HL-60 (cell line): Measurements from ENCODE around the gene CDCA4.

Source experiments
- CTCF ChIP-seq: IDR thresholded peaks from one replicate; pipeline ENCODE4 v1.5.1; 2011; ENCODE audit warnings: low read length, control low read depth, inconsistent platforms; ENCODE audit not compliant: insufficient read depth
- GABPA ChIP-seq: IDR thresholded peaks from 2 replicates; pipeline ENCODE4 v1.6.1; 2012; ENCODE audit warnings: low read depth
- POLR2AphosphoS5 ChIP-seq: IDR thresholded peaks from 2 replicates; pipeline ENCODE4 v1.6.1; 2012; ENCODE audit warnings: low read depth

- TF ChIP-seq CTCF: no peak
- no peak for TF ChIP-seq GABPA
- TF ChIP-seq POLR2AphosphoS5: no peak
Observed at GRCh38 chr14:104994978-104995377, 25.9 kb downstream of the CDCA4 start.
